Thoracic aorta (tissue), 2 donors: ENCODE measurements around the gene MCM5. TPM values are rescaled to one million over a fixed set of nuclear protein-coding genes. Genes with fewer than 3 reads are reported as not detected.

Experiments used
- ATAC-seq: fragments of 150-250 bp; one replicate; pipeline ENCODE4 v1.8.0; 2017; ENCODE audit warnings: low read depth; ENCODE audit not compliant: insufficient number of reproducible peaks, low FRiP score
- DNase-seq: peaks from one replicate; pipeline ENCODE4 v3.0.0-alpha.2; 2020; ENCODE audit warnings: low spot score
- H3K27ac ChIP-seq, 2 donors: fragments of 200-600 bp; sonication (generic); 1 replicate in 1 of 2; 2 replicates in 1 of 2; pipeline ENCODE4 v1.5.1; 2016; ENCODE audit warnings: mild to moderate bottlenecking in 2 of 2, moderate library complexity in 2 of 2
- H3K27me3 ChIP-seq: fragments of 200-600 bp; sonication (generic); replicated peaks from 2 replicates; pipeline ENCODE4 v1.6.0; 2016; ENCODE audit warnings: mild to moderate bottlenecking; ENCODE audit not compliant: insufficient read depth
- H3K36me3 ChIP-seq: fragments of 200-600 bp; sonication (generic); one replicate; pipeline ENCODE4 v1.5.1; 2016
- H3K4me1 ChIP-seq, 2 donors: fragments of 200-600 bp; sonication (generic); 1 replicate in 1 of 2; 2 replicates in 1 of 2; pipeline versions ENCODE4 v1.5.1 to v1.6.0; 2016; ENCODE audit warnings: low read depth in 2 of 2, mild to moderate bottlenecking in 1 of 2; ENCODE audit not compliant: control insufficient read depth in 1 of 2
- H3K4me3 ChIP-seq: fragments of 200-600 bp; sonication (generic); 2 replicates; pipeline ENCODE4 v1.5.1; 2016; ENCODE audit warnings: mild to moderate bottlenecking
- H3K9me3 ChIP-seq: fragments of 200-600 bp; sonication (generic); 2 replicates; pipeline ENCODE4 v1.5.1; 2016
- total RNA-seq, 2 donors: library from RNA; depleted of rRNA; stranded (reverse); fragments of >200 nt; gene quantifications; one replicate each; pipeline versions ENCODE4 v1.1.0 to v1.2.3, GENCODE V29; 2016
- TF ChIP-seq, protein P1 (sequence below): fragments of 200-600 bp; sonication (generic); IDR thresholded peaks from one replicate; pipeline ENCODE4 v1.5.1; 2019; ENCODE audit warnings: antibody characterized with exemption

Gene MCM5
- total RNA-seq, 2 donors from 2014 or later, result 18.1 to 53.1 TPM

GRCh38 chr22:35375526-35375925 lies 24.4 kb upstream of the MCM5 start:
- peak overlapping the region in 1 of 2 donors; percentile 5 for H3K27ac ChIP-seq
- H3K9me3 ChIP-seq, result no peaks in the 10 kb centered on the region
- TF ChIP-seq, protein P1, sequence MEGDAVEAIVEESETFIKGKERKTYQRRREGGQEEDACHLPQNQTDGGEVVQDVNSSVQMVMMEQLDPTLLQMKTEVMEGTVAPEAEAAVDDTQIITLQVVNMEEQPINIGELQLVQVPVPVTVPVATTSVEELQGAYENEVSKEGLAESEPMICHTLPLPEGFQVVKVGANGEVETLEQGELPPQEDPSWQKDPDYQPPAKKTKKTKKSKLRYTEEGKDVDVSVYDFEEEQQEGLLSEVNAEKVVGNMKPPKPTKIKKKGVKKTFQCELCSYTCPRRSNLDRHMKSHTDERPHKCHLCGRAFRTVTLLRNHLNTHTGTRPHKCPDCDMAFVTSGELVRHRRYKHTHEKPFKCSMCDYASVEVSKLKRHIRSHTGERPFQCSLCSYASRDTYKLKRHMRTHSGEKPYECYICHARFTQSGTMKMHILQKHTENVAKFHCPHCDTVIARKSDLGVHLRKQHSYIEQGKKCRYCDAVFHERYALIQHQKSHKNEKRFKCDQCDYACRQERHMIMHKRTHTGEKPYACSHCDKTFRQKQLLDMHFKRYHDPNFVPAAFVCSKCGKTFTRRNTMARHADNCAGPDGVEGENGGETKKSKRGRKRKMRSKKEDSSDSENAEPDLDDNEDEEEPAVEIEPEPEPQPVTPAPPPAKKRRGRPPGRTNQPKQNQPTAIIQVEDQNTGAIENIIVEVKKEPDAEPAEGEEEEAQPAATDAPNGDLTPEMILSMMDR, result no peak
- H3K36me3 ChIP-seq, result no peaks in the 10 kb centered on the region
- H3K27me3 ChIP-seq, result no peaks in the 10 kb centered on the region
- no peak overlapping the region for H3K4me3 ChIP-seq
- H3K4me1 ChIP-seq, result peaks cover 16 to 37% of the 10 kb centered on the region in 2 donors
- ATAC-seq (no peak), DNase-seq (no peak)

- Histone ChIP-seq H3K4me3 (peak overlapping the region; percentile 48), H3K36me3 (no peaks in the 10 kb centered on the region), H3K27ac (peak overlapping the region; percentile 79 to 84), H3K9me3 (no peaks in the 10 kb centered on the region), H3K4me1 (peaks cover 17 to 45% of the 10 kb centered on the region in 2 donors), H3K27me3 (no peaks in the 10 kb centered on the region)
- TF ChIP-seq, protein P1, result no peak
- ATAC-seq, result peak; percentile 71
- peak; percentile 92 for DNase-seq
Observed at GRCh38 chr22:35376728-35377472, 23.0 kb upstream of the MCM5 start.

- Histone ChIP-seq H3K4me1 (peaks cover 14 to 39% of the 10 kb centered on the region in 2 donors), H3K36me3 (no peaks in the 10 kb centered on the region), H3K9me3 (no peaks in the 10 kb centered on the region), H3K4me3 (no peak overlapping the region), H3K27ac (peak overlapping the region; percentile 58 to 84), H3K27me3 (no peaks in the 10 kb centered on the region)
- no peak for ATAC-seq
- TF ChIP-seq, protein P1, result no peak
- no peak for DNase-seq
Observed at GRCh38 chr22:35377735-35378134, 22.2 kb upstream of the MCM5 start.

DNA sequence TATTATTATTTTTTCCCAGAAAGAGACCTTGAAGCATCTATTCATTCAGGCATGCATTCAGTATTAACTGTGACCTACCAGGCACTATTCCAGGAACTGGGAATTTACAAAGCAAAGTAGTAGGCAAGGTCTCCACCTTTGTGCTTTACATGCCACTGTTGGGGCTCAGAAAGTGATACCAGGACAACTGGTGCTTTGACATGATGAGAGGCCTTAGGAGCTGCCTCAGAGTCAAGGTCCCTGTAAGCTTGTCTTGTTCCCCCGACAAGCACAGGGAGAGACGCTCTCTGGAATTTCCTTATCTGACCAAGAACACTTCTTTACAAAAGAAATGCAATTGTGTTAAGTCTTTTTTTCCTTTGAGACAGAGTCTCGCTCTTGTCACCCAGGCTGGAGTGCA lies 21.3 kb upstream of the MCM5 start:
- no peak overlapping the region for H3K4me3 ChIP-seq

More for the DNA sequence above, 21.3 kb upstream of the MCM5 start:
- Histone ChIP-seq H3K9me3 (no peaks in the 10 kb centered on the region), H3K27ac (peak overlapping the region in 1 of 2 donors; percentile 84), H3K36me3 (peaks cover 3% of the 10 kb centered on the region), H3K4me1 (peaks cover 14 to 39% of the 10 kb centered on the region in 2 donors), H3K27me3 (no peaks in the 10 kb centered on the region)
- ATAC-seq (no peak), DNase-seq (no peak)
- TF ChIP-seq, protein P1, result no peak
